Adrenal gland (tissue), 12 donors: ENCODE measurements around the gene CREM. TPM values are rescaled to one million over a fixed set of nuclear protein-coding genes. Genes with fewer than 3 reads are reported as not detected.

Experiments
- DNase-seq, 7 donors: peaks; one replicate each; pipeline ENCODE4 v3.0.0-alpha.2; 2019 to 2020
- H3K27ac ChIP-seq, 5 donors: fragments of 200-600 bp; sonication (generic) in 4 of 5; 1 replicate in 3 of 5; 2 replicates in 2 of 5; pipeline versions ENCODE4 v1.5.1 to v1.8.0; 2016 to 2020; ENCODE audit warnings: mild to moderate bottlenecking in 1 of 5
- H3K27me3 ChIP-seq: fragments of 200-600 bp; 2 replicates; pipeline ENCODE4 v1.8.0; 2021
- H3K36me3 ChIP-seq, 2 donors: fragments of 200-600 bp; replicated peaks in 1 of 2; 1 replicate in 1 of 2; 2 replicates in 1 of 2; pipeline versions ENCODE4 v1.5.1 to v1.8.0; 2018 to 2022
- H3K4me1 ChIP-seq, 2 donors: fragments of 200-600 bp; replicated peaks in 1 of 2; 1 replicate in 1 of 2; 2 replicates in 1 of 2; pipeline versions ENCODE4 v1.5.1 to v1.8.0; 2018 to 2021
- H3K4me3 ChIP-seq, 4 donors: fragments of 200-600 bp; sonication (generic) in 3 of 4; one replicate each; pipeline ENCODE4 v1.5.1; 2016 to 2018
- H3K9me3 ChIP-seq, 3 donors: fragments of 200-600 bp; sonication (generic) in 1 of 3; replicated peaks in 1 of 3; 1 replicate in 2 of 3; 2 replicates in 1 of 3; pipeline versions ENCODE4 v1.5.1 to v1.8.0; 2016 to 2021
- POLR2A ChIP-seq, 2 donors: fragments of 450-650 bp; IDR thresholded peaks; one replicate each; pipeline ENCODE4 v1.6.1; 2017; ENCODE audit warnings: antibody characterized with exemption in 2 of 2, mild to moderate bottlenecking in 2 of 2, moderate library complexity in 1 of 2
- WGBS, 4 donors: extraction: QIAGEN DNeasy Blood & Tissue Kit in 2 of 4; methylation state at CpG; one replicate each; pipeline versions ENCODE4 v1.1.5 to v1.1.7; 2013 to 2017; 5-methylcytosine and 5-hydroxymethylcytosine counted together
- intact Hi-C, 2 donors: fragments of 100-400 bp; cut with DNase I; formaldehyde crosslinking; loops; one replicate each; pipeline versions ENCODE4 v1.14.1 to v1.15.0; 2022 to 2023
- polyA plus RNA-seq, 3 donors: library from polyadenylated mRNA; stranded (reverse); fragments of 200-250 nt in 2 of 3; fragments of 350-450 nt in 1 of 3; fragmentation: Illumina TruSeq in 1 of 3; extraction: RNeasy Lipid Tissue Mini Kit (QIAGEN cat#74804) in 1 of 3; gene quantifications; one replicate each; pipeline ENCODE4 v1.2.3, GENCODE V29; 2013 to 2014
- total RNA-seq, 9 donors: library from RNA; depleted of rRNA in 4 of 9; stranded (reverse); fragments of >200 nt in 4 of 9; fragments of 120-200 nt in 1 of 9; fragmentation: NEBNext Ultra II Directional in 1 of 9; extraction: Animal tissue kit (Norgen Biotek cat#: 25700) in 1 of 9; gene quantifications; one replicate each; pipeline versions ENCODE4 v1.1.0 to v1.2.4, GENCODE V29; 2013 to 2023
- TF ChIP-seq, protein P1 (sequence below), 6 experiments: fragments of 450-650 bp in 4 of 6; fragments of 200-600 bp in 2 of 6; sonication (generic) in 1 of 6; IDR thresholded peaks; 1 replicate in 5 of 6; 2 replicates in 1 of 6; pipeline versions ENCODE4 v1.5.1 to v1.8.0; 2016 to 2021; ENCODE audit warnings: antibody characterized with exemption in 6 of 6, mild to moderate bottlenecking in 2 of 6, moderate library complexity in 1 of 6
- donor health status: healthy with polysubstance abuse.
- donor health status: Bipolar disorder and iron deficiency.
- donor health status: DM: yes; HTN: yes; CAD: no.
- donor health status: DM: no; HTN: no; CAD: no.
- donor health status: DM: no; HTN: no; CAD: no.
- donor health status: DM: yes; HTN: yes; CAD: no.

CREM gene
- total and polyA plus RNA-seq, 12 donors = 75.2 to 340 (median 119) TPM

GRCh38 chr10:35136263-35136815 lies 9.7 kb downstream of the CREM start:
- Histone ChIP-seq H3K36me3 (no peaks in the 10 kb centered on the region), H3K4me1 (peaks cover 20 to 53% of the 10 kb centered on the region in 2 donors), H3K27ac (peak overlapping the region in 4 of 5 donors; percentile 44 to 78 (median 62)), H3K4me3 (no peak overlapping the region), H3K9me3 (no peaks in the 10 kb centered on the region), H3K27me3 (no peaks in the 10 kb centered on the region)
- intact Hi-C loops = no loop called here
- 64 to 74% (median 71%) methylated on average over 4 of the region's 4 CpGs for WGBS, 4 donors
- TF ChIP-seq, protein P1, sequence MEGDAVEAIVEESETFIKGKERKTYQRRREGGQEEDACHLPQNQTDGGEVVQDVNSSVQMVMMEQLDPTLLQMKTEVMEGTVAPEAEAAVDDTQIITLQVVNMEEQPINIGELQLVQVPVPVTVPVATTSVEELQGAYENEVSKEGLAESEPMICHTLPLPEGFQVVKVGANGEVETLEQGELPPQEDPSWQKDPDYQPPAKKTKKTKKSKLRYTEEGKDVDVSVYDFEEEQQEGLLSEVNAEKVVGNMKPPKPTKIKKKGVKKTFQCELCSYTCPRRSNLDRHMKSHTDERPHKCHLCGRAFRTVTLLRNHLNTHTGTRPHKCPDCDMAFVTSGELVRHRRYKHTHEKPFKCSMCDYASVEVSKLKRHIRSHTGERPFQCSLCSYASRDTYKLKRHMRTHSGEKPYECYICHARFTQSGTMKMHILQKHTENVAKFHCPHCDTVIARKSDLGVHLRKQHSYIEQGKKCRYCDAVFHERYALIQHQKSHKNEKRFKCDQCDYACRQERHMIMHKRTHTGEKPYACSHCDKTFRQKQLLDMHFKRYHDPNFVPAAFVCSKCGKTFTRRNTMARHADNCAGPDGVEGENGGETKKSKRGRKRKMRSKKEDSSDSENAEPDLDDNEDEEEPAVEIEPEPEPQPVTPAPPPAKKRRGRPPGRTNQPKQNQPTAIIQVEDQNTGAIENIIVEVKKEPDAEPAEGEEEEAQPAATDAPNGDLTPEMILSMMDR (IDR thresholded peaks at IDR 0.05) = no peak
- no peak for TF ChIP-seq POLR2A (IDR thresholded peaks at IDR 0.05)
- no peak for DNase-seq

DNA sequence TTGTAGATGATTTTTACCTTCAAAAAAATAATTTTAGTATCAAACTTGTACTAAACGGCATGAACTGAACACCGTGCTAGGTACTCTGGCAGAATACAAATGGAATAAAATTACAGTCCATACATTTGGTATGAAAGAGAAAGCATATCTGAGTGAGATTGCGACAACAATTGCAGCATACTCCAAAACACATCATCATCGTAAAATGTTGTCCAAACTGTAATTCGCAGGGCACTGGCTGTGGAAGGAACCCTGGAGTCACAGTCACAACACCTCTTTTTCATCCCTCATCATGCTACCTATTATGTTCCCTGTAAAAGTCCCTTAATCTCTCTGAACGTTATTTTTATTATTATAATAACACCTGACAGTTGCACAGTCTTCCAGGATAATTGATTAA lies 13.5 kb downstream of the CREM start:
- intact Hi-C loops = no loop called here
- no peak for TF ChIP-seq POLR2A (IDR thresholded peaks at IDR 0.05)
- TF ChIP-seq, protein P1 (IDR thresholded peaks at IDR 0.05) = no peak

DNA sequence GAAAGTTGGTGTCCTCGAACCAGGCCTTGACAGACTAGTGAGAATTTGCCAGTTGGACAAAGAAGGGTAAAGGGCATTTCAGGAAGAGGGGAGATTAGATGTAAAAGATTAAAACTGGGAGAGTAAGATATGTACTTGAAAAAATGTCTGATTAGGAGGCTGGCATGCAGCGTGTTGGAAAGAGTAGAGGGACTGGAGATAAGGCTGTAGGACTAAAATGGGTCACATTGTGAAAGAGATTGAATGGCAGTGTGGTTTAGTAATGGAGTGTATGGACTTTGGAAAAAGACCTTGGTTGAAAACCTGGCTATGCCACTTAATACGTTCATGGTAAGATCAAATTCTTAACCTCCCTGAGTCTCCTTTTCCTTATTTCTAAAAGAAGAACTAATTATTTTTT lies 14.1 kb downstream of the CREM start:
- Histone ChIP-seq H3K4me3 (peak overlapping the region in 1 of 4 donors; percentile 20), H3K27ac (peak overlapping the region; percentile 60 to 76 (median 68)), H3K4me1 (peaks cover 18 to 35% of the 10 kb centered on the region in 2 donors), H3K9me3 (no peaks in the 10 kb centered on the region), H3K36me3 (no peaks in the 10 kb centered on the region), H3K27me3 (no peaks in the 10 kb centered on the region)
- 32 to 62% (median 49%) methylated on average over 3 of the region's 3 CpGs for WGBS, 4 donors
- intact Hi-C loops = no loop called here
- DNase-seq = peak in 5 of 7 donors; percentile 52 to 79 (median 62)
- TF ChIP-seq POLR2A (IDR thresholded peaks at IDR 0.05) = peak in 1 of 2 donors; percentile 24
- TF ChIP-seq, protein P1 (IDR thresholded peaks at IDR 0.05) = no peak

More for the DNA sequence above, 13.5 kb downstream of the CREM start:
- peak overlapping the region in 1 of 4 donors; percentile 20 for H3K4me3 ChIP-seq
- peak overlapping the region; percentile 18 to 76 (median 68) for H3K27ac ChIP-seq
- 43 to 62% (median 60%) methylated on average over 6 of the region's 6 CpGs for WGBS, 4 donors
- H3K27me3 ChIP-seq = no peaks in the 10 kb centered on the region
- H3K9me3 ChIP-seq = no peaks in the 10 kb centered on the region
- DNase-seq = no peak
- no peaks in the 10 kb centered on the region for H3K36me3 ChIP-seq
- H3K4me1 ChIP-seq = peaks cover 21 to 34% of the 10 kb centered on the region in 2 donors

- Histone ChIP-seq H3K27ac (no peak overlapping the region), H3K4me1 (peaks cover 16 to 41% of the 10 kb centered on the region in 2 donors), H3K4me3 (no peak overlapping the region), H3K36me3 (no peaks in the 10 kb centered on the region), H3K27me3 (no peaks in the 10 kb centered on the region), H3K9me3 (no peaks in the 10 kb centered on the region)
- TF ChIP-seq POLR2A (IDR thresholded peaks at IDR 0.05) = no peak
- TF ChIP-seq, protein P1 (IDR thresholded peaks at IDR 0.05) = no peak
- no peak for DNase-seq
- 89 to 98% (median 96%) methylated on average over 6 of the region's 6 CpGs for WGBS, 4 donors
- intact Hi-C loops = no loop called here
These were observed 23.7 kb downstream of the CREM start for GRCh38 chr10:35150308-35150707.
